ENCODE measurements around the gene NDUFS7.
A peak's percentile ranks its signal among the peaks of the same experiment; 100 is the strongest.
"Not testable (repeated sequence)": the region's sequence is repeated elsewhere in the genome, so short reads cannot be mapped to it uniquely, and the experiment has no call there.

Gene NDUFS7

GRCh38 chr19:1435378-1435989 is 51.8 kb downstream of the NDUFS7 start:
- POLR2A ChIA-PET, result no interaction called here
- TF ChIP-seq CTCF (IDR thresholded peaks at IDR 0.05; ENCODE audit: insufficient read depth, low read length, missing control alignments), result no peak
- no peak overlapping the region for H3K4me3 ChIP-seq (ENCODE audit: low read depth, low read length)
- CTCF ChIA-PET, result interaction anchor here (1.3 kb wide), 1 partner anchor 10 kb away, joined by 3 read pairs; no protein-coding TSS in a partner anchor
- no peak for DNase-seq (ENCODE audit: low read depth, low spot score)

- TF ChIP-seq CTCF (IDR thresholded peaks at IDR 0.05; ENCODE audit: insufficient read depth, low read length, missing control alignments), result no peak
- ChIA-PET POLR2A (no interaction called here), CTCF (interaction anchor here (0.8 to 2.1 kb wide), 18 partner anchors 9 to 194 kb away, joined by 3 to 10 read pairs (median 4); no protein-coding TSS in a partner anchor)
- H3K4me3 ChIP-seq (ENCODE audit: low read depth, low read length), result no peak overlapping the region
- DNase-seq (ENCODE audit: low read depth, low spot score), result no peak
Observed at GRCh38 chr19:1437609-1438008, 53.9 kb downstream of the NDUFS7 start.

- ChIA-PET POLR2A (interaction anchor here (0.7 kb wide), 1 partner anchor 21 kb away, joined by 3 read pairs; no protein-coding TSS in a partner anchor), CTCF (interaction anchor here (0.8 to 2.1 kb wide), 13 partner anchors 9 to 194 kb away, joined by 3 to 10 read pairs (median 5); no protein-coding TSS in a partner anchor)
- peak; percentile 61 for DNase-seq (ENCODE audit: low read depth, low spot score)
Observed at GRCh38 chr19:1438035-1438932, 54.6 kb downstream of the NDUFS7 start, which contains the start of gene RPS15. Gene RPS15, plus strand, starts transcription at chr19:1438396. Its CDS starts 30 bp downstream, at chr19:1438426.

DNA sequence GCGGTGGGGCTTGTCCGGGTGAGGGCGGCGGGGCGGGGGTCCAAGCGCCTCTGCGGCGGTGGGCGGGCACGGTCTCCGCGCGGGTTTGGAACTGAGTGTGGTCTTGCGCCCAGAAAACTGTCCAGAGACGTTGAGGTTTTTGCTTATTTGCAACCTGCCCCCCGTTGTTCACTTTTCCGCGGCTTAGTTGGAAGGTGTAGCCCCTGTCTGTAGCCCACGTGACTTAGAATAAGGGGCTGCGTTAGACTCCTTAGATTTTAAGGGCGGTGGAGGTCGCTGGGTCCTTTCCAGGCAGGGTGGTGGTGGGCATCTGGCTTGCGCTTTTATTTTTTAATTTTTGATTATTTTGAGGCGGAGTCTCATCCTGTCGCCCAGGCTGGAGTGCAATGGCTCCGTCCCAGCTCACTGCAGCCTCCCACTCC is 55.2 kb downstream of the NDUFS7 start:
- no peak for TF ChIP-seq CTCF (IDR thresholded peaks at IDR 0.05; ENCODE audit: insufficient read depth, low read length, missing control alignments)
- no peak for DNase-seq (ENCODE audit: low read depth, low spot score)
- ChIA-PET CTCF (interaction anchor here (0.6 to 1.6 kb wide), 2 partner anchors 16 to 160 kb away, joined by 3 to 4 read pairs; no protein-coding TSS in a partner anchor), POLR2A (interaction anchor here (0.7 kb wide), 1 partner anchor 22 kb away, joined by 3 read pairs; no protein-coding TSS in a partner anchor)
- H3K4me3 ChIP-seq (ENCODE audit: low read depth, low read length), result peak overlapping the region; percentile 89

More at GRCh38 chr19:1438035-1438932, 54.6 kb downstream of the NDUFS7 start, which contains the start of gene RPS15:
- peak within 1 kb of the TSS; percentile 89 for H3K4me3 ChIP-seq (ENCODE audit: low read depth, low read length)
- TF ChIP-seq CTCF (IDR thresholded peaks at IDR 0.05; ENCODE audit: insufficient read depth, low read length, missing control alignments), result peak; percentile 98

DNA sequence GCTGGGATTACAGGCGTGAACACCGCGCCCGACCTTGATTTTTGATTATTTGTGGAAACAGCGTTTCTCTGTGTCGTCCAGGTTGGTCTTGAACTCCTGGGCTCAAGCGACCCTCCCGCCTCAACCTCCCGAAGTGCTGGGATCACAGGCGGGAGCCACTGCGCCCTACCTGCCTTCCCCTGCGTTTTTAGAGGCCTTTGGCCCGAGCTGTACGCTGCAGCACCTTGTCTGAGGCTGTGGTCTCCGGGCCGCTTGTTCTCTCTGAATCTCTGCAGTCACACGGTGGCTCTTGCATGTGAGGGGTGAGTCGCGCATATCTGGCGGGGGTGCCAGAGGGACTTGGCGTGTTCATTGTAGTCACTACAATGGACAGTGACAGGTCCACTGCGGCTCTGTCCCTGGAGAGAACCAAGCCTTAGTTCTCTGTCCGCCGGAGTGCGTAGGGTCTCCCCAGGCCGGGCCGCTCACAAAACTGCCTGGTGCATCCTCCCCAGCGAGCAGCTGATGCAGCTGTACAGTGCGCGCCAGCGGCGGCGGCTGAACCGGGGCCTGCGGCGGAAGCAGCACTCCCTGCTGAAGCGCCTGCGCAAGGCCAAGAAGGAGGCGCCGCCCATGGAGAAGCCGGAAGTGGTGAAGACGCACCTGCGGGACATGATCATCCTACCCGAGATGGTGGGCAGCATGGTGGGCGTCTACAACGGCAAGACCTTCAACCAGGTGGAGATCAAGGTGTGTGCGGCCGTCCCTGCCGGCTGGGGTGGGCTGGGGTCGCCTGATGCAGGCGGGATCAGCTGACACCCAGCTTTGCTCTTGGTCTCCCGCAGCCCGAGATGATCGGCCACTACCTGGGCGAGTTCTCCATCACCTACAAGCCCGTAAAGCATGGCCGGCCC is 56.1 kb downstream of the NDUFS7 start:
- ChIA-PET POLR2A (interaction anchor here (1.6 kb wide), 1 partner anchor 13 kb away, joined by 3 read pairs; no protein-coding TSS in a partner anchor), CTCF (interaction anchor here (0.6 to 1.6 kb wide), 4 partner anchors 12 to 172 kb away, joined by 3 to 4 read pairs (median 3); no protein-coding TSS in a partner anchor)
- DNase-seq (ENCODE audit: low read depth, low spot score), result not testable (repeated sequence)
- H3K4me3 ChIP-seq (ENCODE audit: low read depth, low read length), result peak overlapping the region; percentile 89

DNA sequence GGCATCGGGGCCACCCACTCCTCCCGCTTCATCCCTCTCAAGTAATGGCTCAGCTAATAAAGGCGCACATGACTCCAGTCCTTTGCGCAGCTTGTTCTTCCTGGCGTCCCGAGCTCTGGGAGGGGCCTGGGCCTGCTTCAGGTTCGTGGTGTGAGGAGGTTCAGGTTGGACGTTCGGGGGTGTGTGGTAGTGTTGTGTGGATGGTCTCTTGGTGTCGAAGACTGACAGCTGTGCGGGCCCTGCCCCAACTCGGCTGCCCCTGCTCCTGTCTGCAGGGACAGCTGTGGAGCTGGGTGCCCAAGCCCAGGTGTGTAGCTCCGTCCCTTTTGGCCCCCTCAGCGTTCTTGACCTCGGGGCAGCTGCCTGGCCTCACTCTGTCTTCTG is 56.7 kb downstream of the NDUFS7 start:
- CTCF ChIA-PET, result interaction anchor here (1.0 to 1.6 kb wide), 3 partner anchors 13 to 173 kb away, joined by 3 to 4 read pairs (median 3); no protein-coding TSS in a partner anchor
- H3K4me3 ChIP-seq (ENCODE audit: low read depth, low read length), result no peak overlapping the region; the same call in 1 of the 2 replicates
- TF ChIP-seq CTCF (IDR thresholded peaks at IDR 0.05; ENCODE audit: insufficient read depth, low read length, missing control alignments), result no peak
- POLR2A ChIA-PET, result interaction anchor here (1.6 kb wide), 1 partner anchor 13 kb away, joined by 3 read pairs; no protein-coding TSS in a partner anchor
- DNase-seq (ENCODE audit: low read depth, low spot score), result no peak

Data from AG04449 (cell line).